Prostate gland (tissue), 2 donors: ENCODE measurements around the gene KRTAP29-1. TPM values are rescaled to one million over a fixed set of nuclear protein-coding genes. Genes with fewer than 3 reads are reported as not detected.

Experiments
- DNase-seq: peaks from one replicate; pipeline ENCODE4 v3.0.0-alpha.2; 2019; ENCODE audit warnings: low spot score
- H3K27ac ChIP-seq, 2 donors: fragments of 200-600 bp; sonication (generic); 2 replicates each; pipeline ENCODE4 v1.5.1; 2017 to 2019
- H3K27me3 ChIP-seq: fragments of 200-600 bp; sonication (generic); replicated peaks from 2 replicates; pipeline ENCODE4 v1.5.1; 2019; ENCODE audit not compliant: insufficient read depth
- H3K36me3 ChIP-seq, 2 donors: fragments of 200-600 bp; sonication (generic); 1 replicate in 1 of 2; 2 replicates in 1 of 2; pipeline versions ENCODE4 v1.5.1 to v1.8.1; 2017 to 2019
- H3K4me1 ChIP-seq: fragments of 200-600 bp; sonication (generic); replicated peaks from 2 replicates; pipeline ENCODE4 v1.5.1; 2019
- H3K4me3 ChIP-seq, 2 donors: fragments of 200-600 bp; sonication (generic); 2 replicates each; pipeline ENCODE4 v1.5.1; 2017 to 2019
- H3K9me3 ChIP-seq: fragments of 200-600 bp; sonication (generic); 2 replicates; pipeline ENCODE4 v1.5.1; 2017
- CTCF ChIP-seq, 4 experiments: fragments of 200-600 bp in 2 of 4; fragments of 450-650 bp in 2 of 4; sonication (generic) in 2 of 4; IDR thresholded peaks; 1 replicate in 3 of 4; 2 replicates in 1 of 4; pipeline ENCODE4 v1.5.1; 2016 to 2019; ENCODE audit warnings: antibody characterized with exemption in 4 of 4, mild to moderate bottlenecking in 2 of 4, moderate library complexity in 2 of 4
- POLR2A ChIP-seq: fragments of 450-650 bp; IDR thresholded peaks from one replicate; pipeline ENCODE4 v1.6.1; 2016; ENCODE audit warnings: antibody characterized with exemption, mild to moderate bottlenecking
- POLR2AphosphoS5 ChIP-seq: sonication (generic); formaldehyde crosslinking; IDR thresholded peaks from one replicate; pipeline ENCODE4 v1.6.1; 2017; ENCODE audit warnings: antibody characterized with exemption
- WGBS: methylation state at CpG from one replicate; pipeline ENCODE4 v1.1.5; 2018; 5-methylcytosine and 5-hydroxymethylcytosine counted together
- intact Hi-C: fragments of 100-400 bp; cut with DNase I; formaldehyde crosslinking; loops from one replicate; pipeline ENCODE4 v1.14.2; 2022
- total RNA-seq, 2 donors: library from RNA; depleted of rRNA; stranded (reverse); fragments of >200 nt; gene quantifications; one replicate each; pipeline ENCODE4 v1.1.0, GENCODE V29; 2016

Gene KRTAP29-1
- total RNA-seq, 2 donors from 2014 or later: not detected

- 84% methylated on average over 9 of the region's 10 CpGs for WGBS
Observed at GRCh38 chr17:41325126-41325525, 22.5 kb upstream of the KRTAP29-1 start.

GRCh38 chr17:41324180-41325075, 21.8 kb upstream of the KRTAP29-1 start:
- Histone ChIP-seq H3K4me1 (no peaks in the 10 kb centered on the region), H3K9me3 (no peaks in the 10 kb centered on the region), H3K27me3 (no peaks in the 10 kb centered on the region), H3K27ac (no peak overlapping the region), H3K4me3 (no peak overlapping the region), H3K36me3 (no peaks in the 10 kb centered on the region)
- peak; percentile 48 for DNase-seq
- WGBS: 67% methylated on average over 16 of the region's 16 CpGs
- TF ChIP-seq POLR2A (no peak), POLR2AphosphoS5 (no peak), CTCF (IDR thresholded peaks at IDR 0.05) (peak in 2 of 4 experiments; percentile 48 to 54)
- intact Hi-C loops: loop anchor here (5.0 kb wide), 1 partner anchor 323 kb away; no protein-coding TSS in a partner anchor

More at GRCh38 chr17:41325126-41325525, 22.5 kb upstream of the KRTAP29-1 start:
- H3K27ac ChIP-seq: no peak overlapping the region
- no peaks in the 10 kb centered on the region for H3K9me3 ChIP-seq
- H3K4me3 ChIP-seq: no peak overlapping the region
- no peak for TF ChIP-seq POLR2AphosphoS5
- TF ChIP-seq CTCF (IDR thresholded peaks at IDR 0.05): no peak
- TF ChIP-seq POLR2A: no peak
- no peaks in the 10 kb centered on the region for H3K27me3 ChIP-seq
- no peaks in the 10 kb centered on the region for H3K4me1 ChIP-seq
- intact Hi-C loops: loop anchor here (5.0 kb wide), 1 partner anchor 322 kb away; no protein-coding TSS in a partner anchor
- DNase-seq: no peak
- H3K36me3 ChIP-seq: no peaks in the 10 kb centered on the region

GRCh38 chr17:41322903-41323895, 20.5 kb upstream of the KRTAP29-1 start:
- Histone ChIP-seq H3K4me1 (no peaks in the 10 kb centered on the region), H3K27me3 (no peaks in the 10 kb centered on the region), H3K27ac (no peak overlapping the region), H3K4me3 (no peak overlapping the region), H3K9me3 (no peaks in the 10 kb centered on the region), H3K36me3 (no peaks in the 10 kb centered on the region)
- 89% methylated on average over 11 of the region's 11 CpGs for WGBS
- intact Hi-C loops: loop anchor here (2.0 kb wide), 1 partner anchor 414 kb away; no protein-coding TSS in a partner anchor
- TF ChIP-seq POLR2A: no peak
- no peak for TF ChIP-seq CTCF (IDR thresholded peaks at IDR 0.05)
- no peak for TF ChIP-seq POLR2AphosphoS5
- DNase-seq: no peak

- Histone ChIP-seq H3K4me1 (no peaks in the 10 kb centered on the region), H3K27me3 (no peaks in the 10 kb centered on the region), H3K36me3 (no peaks in the 10 kb centered on the region), H3K27ac (no peak overlapping the region), H3K4me3 (no peak overlapping the region), H3K9me3 (no peaks in the 10 kb centered on the region)
- intact Hi-C loops: loop anchor here (2.0 kb wide), 1 partner anchor 413 kb away; no protein-coding TSS in a partner anchor
- peak; percentile 43 for DNase-seq
- TF ChIP-seq POLR2A: no peak
- TF ChIP-seq POLR2AphosphoS5: peak; percentile 49
- peak; percentile 41 to 87 (median 68) for TF ChIP-seq CTCF (IDR thresholded peaks at IDR 0.05)
- WGBS: 27% methylated on average over 5 of the region's 5 CpGs
Observed at GRCh38 chr17:41322094-41322902, 19.6 kb upstream of the KRTAP29-1 start.
